HepG2 (cell line): ENCODE measurements around the gene ABHD13. TPM values are rescaled to one million over a fixed set of nuclear protein-coding genes. Genes with fewer than 3 reads are reported as not detected.

Experiments
- ATAC-seq: fragments of 200-7000 bp; cut with Tn5 transposase; 3 replicates; pipeline ENCODE4 v1.9.1; 2020; ENCODE audit warnings: mild to moderate bottlenecking, moderate library complexity
- BruUV-seq: library from RNA; stranded (reverse); fragments of 400-500 nt; replicated peaks from 2 replicates; lab custom pipeline; 2021; lab: Mats Ljungman, UMichigan
- CTCF ChIA-PET: fragments of 300-600 bp; formaldehyde crosslinking; extraction: SDS; loops from one replicate; lab custom pipeline; 2021; ENCODE audit warnings: low total read pairs, inconsistent platforms, low intra/inter-chr PET ratio; lab: Yijun Ruan, JAX
- POLR2A ChIA-PET: fragments of 350-600 bp; sonication (Branson Sonifier 250); formaldehyde crosslinking; loops from one replicate; lab custom pipeline; 2020; ENCODE audit warnings: antibody characterized with exemption, inconsistent platforms; lab: Yijun Ruan, JAX
- DNase-seq: peaks from one replicate; pipeline ENCODE4 v3.0.0-alpha.2; 2015; ENCODE audit warnings: low spot score
- FAIRE-seq: peaks from 3 replicates; lab custom pipeline; 2011; peaks lifted over from hg19 to GRCh38; lab: Jason Lieb, UNC
- H2AFZ ChIP-seq: one replicate; pipeline ENCODE4 v1.6.1; 2011; ENCODE audit warnings: low read length, inconsistent platforms
- H3K27ac ChIP-seq: fragments of 300-600 bp; 3 replicates; pipeline ENCODE4 v1.8.0; 2011; ENCODE audit warnings: mixed run types, mild to moderate bottlenecking, mixed read lengths, low read length, inconsistent platforms; ENCODE audit not compliant: insufficient read depth; ENCODE audit errors: extremely low read length
- H3K27me3 ChIP-seq, 2 experiments: fragments of 200-600 bp in 1 of 2; 2 replicates in 1 of 2; 3 replicates in 1 of 2; pipeline versions ENCODE4 v1.6.0 to v1.8.0; 2011; ENCODE audit warnings: low read length in 2 of 2, mild to moderate bottlenecking in 2 of 2, moderate library complexity in 2 of 2, inconsistent platforms in 1 of 2; ENCODE audit not compliant: insufficient read depth in 2 of 2, control insufficient read depth in 1 of 2
- H3K36me3 ChIP-seq, 2 experiments: fragments of 200-600 bp in 1 of 2; replicated peaks in 1 of 2; 2 replicates in 1 of 2; 3 replicates in 1 of 2; pipeline versions ENCODE4 v1.5.1 to v1.8.0; 2011; ENCODE audit warnings: low read length in 2 of 2, inconsistent platforms in 1 of 2; ENCODE audit not compliant: insufficient read depth in 2 of 2, control insufficient read depth in 1 of 2
- H3K4me1 ChIP-seq: 2 replicates; pipeline ENCODE4 v1.5.1; 2012; ENCODE audit warnings: low read length, inconsistent platforms; ENCODE audit not compliant: insufficient read depth
- H3K4me2 ChIP-seq: 2 replicates; pipeline ENCODE4 v1.6.0; 2011; ENCODE audit warnings: low read depth, low read length, inconsistent platforms
- H3K4me3 ChIP-seq, 3 experiments: fragments of 200-600 bp in 1 of 3; sonication (generic), shearing (Covaris generic) in 1 of 3; replicated peaks in 1 of 3; 2 replicates each; pipeline ENCODE4 v1.5.1; 2011 to 2016; ENCODE audit warnings: low read length in 3 of 3, inconsistent platforms in 2 of 3, low read depth in 2 of 3, mild to moderate bottlenecking in 2 of 3, control low read depth in 1 of 3, mixed read lengths in 1 of 3; ENCODE audit not compliant: insufficient read depth in 1 of 3
- H3K79me2 ChIP-seq: one replicate; pipeline ENCODE4 v1.6.1; 2011; ENCODE audit warnings: low read length, inconsistent platforms; ENCODE audit not compliant: insufficient read depth
- H3K9ac ChIP-seq: 2 replicates; pipeline ENCODE4 v1.6.0; 2011; ENCODE audit warnings: mild to moderate bottlenecking, low read depth, low read length, inconsistent platforms; ENCODE audit not compliant: insufficient read depth
- H3K9me3 ChIP-seq: 2 replicates; pipeline ENCODE4 v1.5.1; 2012; ENCODE audit warnings: mild to moderate bottlenecking, low read length
- H4K20me1 ChIP-seq: 2 replicates; pipeline ENCODE4 v1.6.0; 2011; ENCODE audit warnings: inconsistent platforms, mild to moderate bottlenecking, low read length, moderate library complexity; ENCODE audit not compliant: insufficient read depth
- ARID3A ChIP-seq: IDR thresholded peaks from 2 replicates; pipeline ENCODE4 v1.6.1; 2012; ENCODE audit warnings: low read depth, low read length, improper control_type of control experiment
- CC2D1A ChIP-seq: sonication (generic); formaldehyde crosslinking; IDR thresholded peaks from 2 replicates; pipeline ENCODE4 v1.8.1; 2023; ENCODE audit warnings: mild to moderate bottlenecking, missing genetic modification reagents
- KAT8 ChIP-seq: IDR thresholded peaks from 2 replicates; pipeline ENCODE4 v1.6.1; 2016; ENCODE audit warnings: missing genetic modification reagents, missing compliant biosample characterization
- KDM5A ChIP-seq: fragments of 200-600 bp; sonication (generic); IDR thresholded peaks from 2 replicates; pipeline ENCODE4 v1.7.0; 2018; ENCODE audit warnings: antibody characterized with exemption, mild to moderate bottlenecking, low read length, borderline replicate concordance
- KLF12 ChIP-seq: sonication (generic); formaldehyde crosslinking; IDR thresholded peaks from 2 replicates; pipeline ENCODE4 v1.4.0; 2020; ENCODE audit warnings: missing genetic modification reagents, borderline replicate concordance
- MNT ChIP-seq: fragments of 450-650 bp; IDR thresholded peaks from 2 replicates; pipeline ENCODE4 v1.6.1; 2016
- MYC ChIP-seq: sonication (generic); formaldehyde crosslinking; IDR thresholded peaks from 2 replicates; pipeline ENCODE4 v1.9.0; 2021; ENCODE audit warnings: missing genetic modification reagents, borderline replicate concordance
- NFIB ChIP-seq: sonication (generic); formaldehyde crosslinking; IDR thresholded peaks from 2 replicates; pipeline ENCODE4 v1.9.0; 2021; ENCODE audit warnings: missing genetic modification reagents, mild to moderate bottlenecking, borderline replicate concordance
- PBX2 ChIP-seq: IDR thresholded peaks from 2 replicates; pipeline ENCODE4 v1.6.1; 2016; ENCODE audit warnings: control low read depth
- PHF21A ChIP-seq: sonication (generic); formaldehyde crosslinking; IDR thresholded peaks from 2 replicates; pipeline ENCODE4 v1.5.0; 2020; ENCODE audit warnings: mild to moderate bottlenecking, missing genetic modification reagents
- REL ChIP-seq: sonication (generic); formaldehyde crosslinking; conservative IDR thresholded peaks from 2 replicates; pipeline ENCODE4 v1.8.0; 2022; ENCODE audit warnings: mild to moderate bottlenecking, missing genetic modification reagents, moderate library complexity
- SALL1 ChIP-seq: sonication (generic); formaldehyde crosslinking; IDR thresholded peaks from 2 replicates; pipeline ENCODE4 v1.8.0; 2022; ENCODE audit warnings: mild to moderate bottlenecking, missing genetic modification reagents
- SMAD9 ChIP-seq: sonication (generic); formaldehyde crosslinking; IDR thresholded peaks from 2 replicates; pipeline ENCODE4 v1.5.1; 2020; ENCODE audit warnings: mild to moderate bottlenecking, missing genetic modification reagents
- SYNCRIP ChIP-seq: fragments of 200-400 bp; formaldehyde crosslinking; IDR thresholded peaks from 2 replicates; pipeline ENCODE4 v1.6.1; 2018; ENCODE audit warnings: mild to moderate bottlenecking, low read depth, low read length; ENCODE audit not compliant: insufficient read depth
- ZBTB44 ChIP-seq: sonication (generic); formaldehyde crosslinking; IDR thresholded peaks from 2 replicates; pipeline ENCODE4 v1.4.0; 2020; ENCODE audit warnings: missing genetic modification reagents
- ZFX ChIP-seq: sonication (generic); formaldehyde crosslinking; IDR thresholded peaks from 2 replicates; pipeline ENCODE4 v1.4.0; 2020; ENCODE audit warnings: mild to moderate bottlenecking, low read depth, missing genetic modification reagents, moderate library complexity
- ZNF33A ChIP-seq: sonication (generic); formaldehyde crosslinking; IDR thresholded peaks from 2 replicates; pipeline ENCODE4 v1.5.1; 2020; ENCODE audit warnings: missing genetic modification reagents, mild to moderate bottlenecking, moderate library complexity, borderline replicate concordance
- ZNF414 ChIP-seq: sonication (generic); formaldehyde crosslinking; IDR thresholded peaks from 2 replicates; pipeline ENCODE4 v1.5.0; 2020; ENCODE audit warnings: missing genetic modification reagents
- ZSCAN29 ChIP-seq: sonication (generic); formaldehyde crosslinking; conservative IDR thresholded peaks from 2 replicates; pipeline ENCODE4 v1.4.0; 2020; ENCODE audit warnings: mild to moderate bottlenecking, missing genetic modification reagents
- WGBS: methylation state at CpG from one replicate; pipeline ENCODE4 v1.1.6; 2017; ENCODE audit warnings: low lambda C conversion rate; 5-methylcytosine and 5-hydroxymethylcytosine counted together
- in situ Hi-C: cut with HindIII; loops from 2 replicates; pipeline ENCODE4 v1.10.0; 2017; ENCODE audit warnings: low pct_unique_long_range_greater_than_20kb; ENCODE audit not compliant: extremely low pct_ligation_motif_present
- intact Hi-C: fragments of 100-400 bp; cut with micrococcal nuclease; formaldehyde crosslinking; loops from one replicate; pipeline ENCODE4 v1.10.0; 2022; ENCODE audit not compliant: unreplicated experiment
- polyA plus RNA-seq, 8 experiments: library from polyadenylated mRNA; depleted of rRNA in 3 of 8; stranded (reverse) in 7 of 8; unstranded in 1 of 8; fragments of >200 nt; fragmentation: Illumina TruSeq in 4 of 8; extraction: Trizol in 4 of 8; gene quantifications; 2 replicates each; pipeline versions ENCODE4 v1.2.1 to v1.2.3, GENCODE V29; 2011 to 2016; ENCODE audit warnings: low read depth in 4 of 8, missing spikeins in 1 of 8, mixed read lengths in 1 of 8; ENCODE audit not compliant: insufficient read depth in 1 of 8
- total RNA-seq, 5 experiments: library from RNA; depleted of rRNA; stranded (reverse); fragments of >200 nt; fragmentation: Illumina TruSeq; extraction: Trizol; gene quantifications; 2 replicates each; pipeline ENCODE4 v1.2.3, GENCODE V29; 2016; ENCODE audit warnings: low read depth in 1 of 5

Gene ABHD13
- total and polyA plus RNA-seq, 2 of the 13 experiments (the other 11 are each of a cell fraction or from before 2014, with no cell fraction given), result 4.3 to 6.2 TPM

- no peak overlapping the region for H3K4me3 ChIP-seq
- ChIA-PET CTCF (no interaction called here), POLR2A (no interaction called here)
- in situ Hi-C loops (loop anchor here (25.0 kb wide), 1 partner anchor 1898 kb away; no protein-coding TSS in a partner anchor), intact Hi-C loops (no loop called here)
- WGBS, result 92% methylated on average over 5 of the region's 5 CpGs
- no peak overlapping the region for H3K4me2 ChIP-seq
- H3K27ac ChIP-seq, result no peak overlapping the region
- peaks cover 20% of the 10 kb centered on the region for H3K4me1 ChIP-seq
- H3K27me3 ChIP-seq, result no peaks in the 10 kb centered on the region; a peak in 1 of 5 replicates
- H4K20me1 ChIP-seq, result no peaks in the 10 kb centered on the region
- H3K36me3 ChIP-seq, result peaks cover 0 to 1% of the 10 kb centered on the region in 2 experiments; a peak in 1 of 5 replicates
- FAIRE-seq (no peak), ATAC-seq (no peak), DNase-seq (no peak)
- no peaks in the 10 kb centered on the region for H3K9me3 ChIP-seq
- H3K9ac ChIP-seq, result no peak overlapping the region
- no peak overlapping the region for H2AFZ ChIP-seq
- TF ChIP-seq MNT, result no peak
- no peak for TF ChIP-seq ARID3A
- no peak for TF ChIP-seq ZSCAN29 (CRISPR knock-in tag)
- TF ChIP-seq SALL1 (CRISPR knock-in tag), result no peak
- TF ChIP-seq KLF12 (CRISPR knock-in tag), result no peak
- TF ChIP-seq ZFX (CRISPR knock-in tag), result no peak
- TF ChIP-seq PBX2, result no peak
- no peak for TF ChIP-seq SYNCRIP
- TF ChIP-seq KDM5A, result no peak
- TF ChIP-seq ZNF33A (CRISPR knock-in tag), result no peak
- TF ChIP-seq ZNF414 (CRISPR knock-in tag), result no peak
- TF ChIP-seq ZBTB44 (CRISPR knock-in tag), result no peak
- TF ChIP-seq PHF21A (CRISPR knock-in tag), result no peak
- TF ChIP-seq KAT8 (CRISPR knock-in tag), result no peak
- no peak for TF ChIP-seq MYC (CRISPR knock-in tag)
- TF ChIP-seq SMAD9 (CRISPR knock-in tag), result no peak
- TF ChIP-seq NFIB, result no peak
- TF ChIP-seq REL (CRISPR knock-in tag), result no peak
- no peak for TF ChIP-seq CC2D1A
- no TSS peak for BruUV-seq
- H3K79me2 ChIP-seq, result peaks cover 15% of the 10 kb centered on the region
Measured at GRCh38 chr13:108213946-108214345, 4.2 kb upstream of the ABHD13 start.
